Measurements from ENCODE around the gene TOP3A.

TOP3A gene

DNA sequence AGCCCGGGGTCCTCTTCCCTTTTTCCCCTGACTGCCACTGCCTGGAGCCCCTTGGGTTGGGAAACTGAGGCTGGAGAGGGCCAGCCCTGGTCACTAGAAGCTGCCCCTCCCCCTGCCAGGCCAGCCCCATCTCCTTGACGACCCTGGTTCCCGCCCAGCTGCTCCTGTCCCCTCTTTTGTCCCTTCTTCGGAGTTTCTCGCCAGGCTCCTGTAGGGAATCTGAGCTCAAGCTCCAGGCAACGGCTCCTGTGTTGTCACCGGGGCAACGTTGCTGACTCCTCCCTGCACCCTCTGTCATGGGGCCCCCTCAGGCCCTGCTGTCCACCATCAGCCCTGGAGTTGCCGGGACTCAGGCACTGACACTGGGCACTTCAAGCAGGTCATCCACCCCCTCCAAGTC lies 83.6 kb downstream of the TOP3A start:
- DNase-seq (ENCODE audit: low read depth in 2 of 2): no peak

DNA sequence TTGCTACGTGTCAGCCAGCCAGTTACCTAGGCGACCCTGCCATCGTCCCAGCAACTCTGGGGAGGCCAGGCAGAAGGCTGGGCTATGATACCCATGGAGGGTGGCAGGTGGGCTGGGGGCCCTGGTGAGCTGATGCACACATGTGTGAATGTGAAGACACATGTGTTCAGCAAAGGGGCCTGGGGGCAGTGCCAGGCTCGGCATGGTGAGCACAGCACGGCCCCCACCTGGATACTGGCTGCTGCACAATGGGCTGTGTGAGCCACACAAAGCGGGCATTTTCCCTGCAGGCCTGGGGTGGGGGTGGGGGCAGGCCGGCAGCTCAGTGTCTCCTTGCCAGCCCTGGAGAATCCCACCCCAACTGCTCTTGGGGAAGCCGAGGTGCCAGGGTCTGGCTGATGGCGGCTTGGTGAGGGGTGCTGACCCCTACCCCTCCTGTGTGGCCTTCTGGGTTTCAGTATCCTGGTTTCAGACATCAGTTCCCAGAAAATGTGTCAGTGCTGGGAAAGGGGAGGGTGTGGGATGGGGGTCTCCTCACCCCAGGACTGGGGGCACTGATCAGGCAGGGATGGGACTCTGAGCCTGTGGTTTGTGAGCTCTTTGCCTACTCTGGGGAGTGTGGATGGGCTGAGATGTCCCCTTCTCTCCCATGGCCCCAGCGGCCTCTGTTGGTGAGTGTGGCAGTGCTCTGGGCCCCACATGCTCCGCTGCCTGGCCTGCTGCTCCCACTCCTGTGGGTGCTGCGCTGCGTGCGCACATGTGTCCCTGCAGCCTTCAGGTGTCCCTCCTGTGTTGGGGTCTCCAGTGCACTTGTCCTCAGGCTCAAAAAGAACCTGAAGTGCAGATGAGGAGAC lies 84.3 kb downstream of the TOP3A start:
- no peak for DNase-seq (ENCODE audit: low read depth in 2 of 2)

GRCh38 chr17:18229771-18230170 lies 85.0 kb downstream of the TOP3A start:
- no peak for DNase-seq (ENCODE audit: low read depth in 2 of 2)

- DNase-seq (ENCODE audit: low read depth in 2 of 2): no peak
Measured at GRCh38 chr17:18229254-18229653, 85.5 kb downstream of the TOP3A start.

- no peak for DNase-seq (ENCODE audit: low read depth in 2 of 2)
Measured at GRCh38 chr17:18228176-18228682, 86.6 kb downstream of the TOP3A start.

DNA sequence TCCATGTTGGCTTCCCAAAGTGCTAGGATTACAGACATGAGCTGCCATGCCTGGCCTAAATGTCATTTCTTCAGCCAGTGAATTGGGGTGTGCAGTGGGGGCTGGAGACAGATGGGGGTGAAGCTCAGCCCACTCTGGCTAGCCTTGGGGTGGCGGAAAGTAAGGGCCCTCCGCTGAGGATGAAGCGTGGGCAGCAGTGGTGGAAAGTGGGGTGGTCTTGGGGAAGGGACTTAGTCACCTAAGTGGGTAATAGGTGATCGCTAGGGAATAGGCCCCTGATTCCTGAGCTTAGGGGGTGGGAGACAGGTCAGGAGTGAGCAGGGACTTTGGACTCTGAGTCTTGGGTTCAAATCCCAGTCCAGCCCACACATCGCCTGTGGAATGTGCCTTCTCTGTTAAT lies 87.2 kb downstream of the TOP3A start:
- DNase-seq (ENCODE audit: low read depth in 2 of 2): no peak

DNA sequence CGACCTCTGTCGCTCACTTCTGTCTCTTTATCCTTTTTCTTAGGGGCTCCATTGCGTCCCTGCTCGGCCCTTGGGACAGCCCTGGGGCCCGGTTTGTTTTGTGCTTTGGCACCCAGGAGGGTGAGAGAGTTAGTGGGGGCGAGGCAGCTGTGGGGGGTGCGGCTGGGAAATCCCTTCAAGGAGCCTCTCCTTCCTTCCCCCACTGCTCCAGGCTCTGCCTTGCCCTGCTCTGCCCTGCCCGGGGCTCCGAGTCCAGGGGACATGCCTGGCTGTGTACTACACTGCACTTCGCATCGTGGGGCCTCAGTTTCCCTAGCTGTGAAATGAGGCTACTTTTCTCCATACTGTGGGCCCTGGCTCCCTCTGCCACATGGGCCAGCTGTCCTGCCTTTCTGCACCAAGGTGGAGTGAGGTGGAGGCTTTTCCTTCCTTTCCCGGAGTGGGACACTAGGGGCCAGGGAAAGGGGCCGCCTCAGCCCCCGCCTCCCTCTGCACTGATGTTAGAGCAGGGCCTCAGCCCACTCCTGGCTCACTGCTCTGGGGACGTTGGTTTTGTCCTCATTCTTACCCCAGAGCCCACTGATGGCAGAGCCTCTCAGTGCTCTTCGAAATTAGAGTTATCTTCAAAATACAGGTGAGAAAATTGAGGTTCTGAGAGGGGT lies 88.4 kb downstream of the TOP3A start:
- no peak for DNase-seq (ENCODE audit: low read depth in 2 of 2)

DNA sequence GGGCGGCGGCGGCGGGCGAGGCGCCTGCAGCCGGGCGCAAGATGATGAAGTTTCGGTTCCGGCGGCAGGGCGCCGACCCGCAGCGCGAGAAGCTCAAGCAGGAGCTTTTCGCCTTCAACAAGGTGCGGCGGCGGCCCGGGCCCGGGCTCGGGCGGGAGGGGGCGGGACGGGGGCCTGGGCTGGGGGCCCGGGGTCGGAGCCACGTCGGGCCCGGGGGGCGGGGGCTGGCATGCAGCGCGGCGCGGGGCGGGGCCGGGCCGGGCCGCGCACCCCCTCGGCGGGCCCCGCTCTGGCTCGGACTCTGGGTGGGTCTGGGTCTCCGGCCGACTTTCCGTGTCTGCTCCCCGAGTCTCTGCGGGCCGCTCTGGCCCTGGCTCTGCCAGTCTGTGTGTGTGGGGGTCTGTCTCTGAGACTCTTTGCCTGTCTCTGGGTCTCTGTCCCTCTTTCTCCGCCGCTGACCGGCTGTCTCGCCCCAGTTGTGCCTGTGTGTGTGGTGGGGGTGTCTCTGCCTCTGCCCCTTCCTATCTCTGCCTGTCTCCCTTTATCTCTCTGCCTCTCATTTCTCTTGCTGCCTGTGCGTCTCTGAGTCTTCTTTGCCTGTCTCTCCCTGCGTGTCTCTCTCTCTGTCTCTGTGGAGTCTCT lies 89.0 kb downstream of the TOP3A start:
- peak in 1 of 2 donors; percentile 14 for DNase-seq (ENCODE audit: low read depth in 2 of 2)

DNA sequence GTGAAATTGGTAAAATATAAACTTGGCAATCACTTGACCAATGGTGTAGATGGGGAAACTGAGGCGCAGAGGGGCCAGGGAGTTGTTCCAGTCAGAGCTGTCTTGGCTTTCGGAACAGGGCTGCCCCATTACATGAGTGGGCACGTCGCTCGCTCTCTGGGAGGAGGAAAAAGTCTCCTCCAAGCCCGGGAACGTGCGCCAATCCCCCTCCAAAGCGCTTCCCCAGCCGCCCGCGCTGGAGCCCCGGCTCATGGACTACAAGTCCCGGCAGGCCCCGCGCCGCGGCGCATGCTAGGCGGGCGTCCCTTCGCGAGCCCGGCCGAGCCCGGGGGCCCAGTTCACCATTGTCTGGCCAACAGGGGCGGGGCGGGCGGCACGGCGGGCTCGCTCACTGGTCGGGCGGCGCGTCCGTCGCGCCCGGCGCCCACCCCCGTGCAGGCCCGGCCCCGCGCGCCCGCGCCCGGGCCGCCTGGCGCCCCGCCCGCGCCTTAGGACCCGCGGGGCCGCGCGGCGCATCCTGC lies 89.6 kb downstream of the TOP3A start, which contains the start of gene LLGL1:
TSS of gene LLGL1 (plus strand) at position 515 of the 521 bp plus-strand sequence. CDS start 48 bp downstream, outside the sequence.
- DNase-seq (ENCODE audit: low read depth in 2 of 2): peak; percentile 89 to 93

GRCh38 chr17:18224387-18225120 lies 90.2 kb downstream of the TOP3A start:
- DNase-seq (ENCODE audit: low read depth in 2 of 2): no peak

DNA sequence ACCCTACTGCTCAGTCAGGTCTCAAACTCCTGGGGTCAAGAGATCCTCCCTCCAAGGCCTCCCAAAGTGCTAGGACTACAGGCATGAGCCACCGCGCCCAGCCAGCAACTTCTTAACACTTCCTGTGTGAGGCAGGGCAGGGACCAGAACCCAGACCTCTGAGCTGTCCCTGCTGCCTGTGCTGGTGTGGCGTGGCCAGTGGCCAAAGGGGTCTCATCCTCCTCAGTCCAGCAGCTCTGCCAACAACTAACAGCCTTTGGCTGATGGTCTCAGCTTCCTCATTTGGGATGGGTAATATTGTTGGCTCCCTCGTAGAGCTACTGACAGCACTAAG lies 90.8 kb downstream of the TOP3A start:
- no peak for DNase-seq (ENCODE audit: low read depth in 2 of 2)
